B cell (primary cell): ENCODE measurements around the gene OR51B4. TPM values are rescaled to one million over a fixed set of nuclear protein-coding genes. Genes with fewer than 3 reads are reported as not detected.
"Not testable (repeated sequence)": the region's sequence is repeated elsewhere in the genome, so short reads cannot be mapped to it uniquely, and the experiment has no call there.

Experiments used
- ATAC-seq: fragments of 200-7000 bp; cut with Tn5 transposase; one replicate; pipeline ENCODE4 v1.10.0; 2021; ENCODE audit warnings: low read depth, mild to moderate bottlenecking, moderate number of reproducible peaks, moderate library complexity
- CTCF ChIA-PET: fragments of 350-600 bp; sonication (Branson Sonifier 250); formaldehyde crosslinking; loops from one replicate; lab custom pipeline; 2021; ENCODE audit warnings: antibody characterized with exemption, inconsistent platforms; lab: Charles Lee
- POLR2A ChIA-PET: fragments of 350-600 bp; sonication (Branson Sonifier 250); formaldehyde crosslinking; loops from one replicate; lab custom pipeline; 2021; ENCODE audit warnings: antibody characterized with exemption; lab: Charles Lee
- DNase-seq: peaks from one replicate; pipeline ENCODE4 v3.0.0; 2013
- H2AFZ ChIP-seq: 2 replicates; pipeline ENCODE4 v1.6.1; 2012; ENCODE audit warnings: mild to moderate bottlenecking, low read depth, low read length; ENCODE audit not compliant: insufficient read depth, poor library complexity, severe bottlenecking
- H3K27ac ChIP-seq, 2 donors: 1 replicate in 1 of 2; 2 replicates in 1 of 2; pipeline ENCODE4 v1.5.1; 2012 to 2013; ENCODE audit warnings: low read length in 2 of 2, mild to moderate bottlenecking in 2 of 2, moderate library complexity in 1 of 2
- H3K27me3 ChIP-seq, 4 experiments: fragments of 200-600 bp in 1 of 4; sonication (generic) in 1 of 4; replicated peaks in 1 of 4; 1 replicate in 2 of 4; 2 replicates in 2 of 4; pipeline versions ENCODE4 v1.6.1 to v1.7.0; 2013 to 2016; ENCODE audit warnings: low read length in 3 of 4, mild to moderate bottlenecking in 2 of 4, mixed read lengths in 1 of 4, moderate library complexity in 1 of 4; ENCODE audit not compliant: insufficient read depth in 4 of 4, control insufficient read depth in 3 of 4; ENCODE audit errors: control extremely low read depth in 1 of 4
- H3K36me3 ChIP-seq, 2 experiments: replicated peaks in 1 of 2; 1 replicate in 1 of 2; 2 replicates in 1 of 2; pipeline versions ENCODE4 v1.6.1 to v1.7.1; 2013; ENCODE audit warnings: low read length in 1 of 2; ENCODE audit not compliant: insufficient read depth in 2 of 2, control insufficient read depth in 1 of 2; ENCODE audit errors: control extremely low read depth in 1 of 2, extremely low read depth in 1 of 2
- H3K4me1 ChIP-seq, 2 donors: fragments of 200-600 bp in 1 of 2; sonication (generic) in 1 of 2; 1 replicate in 1 of 2; 2 replicates in 1 of 2; pipeline versions ENCODE4 v1.5.1 to v1.6.1; 2013 to 2017; ENCODE audit warnings: low read length in 2 of 2; ENCODE audit not compliant: control insufficient read depth in 2 of 2, insufficient read depth in 2 of 2
- H3K4me2 ChIP-seq: replicated peaks from 2 replicates; pipeline ENCODE3; 2012; ENCODE audit warnings: mild to moderate bottlenecking, low read depth, low read length; ENCODE audit not compliant: poor library complexity, severe bottlenecking
- H3K4me3 ChIP-seq, 5 experiments: fragments of 200-600 bp in 1 of 5; sonication (generic) in 1 of 5; 1 replicate in 3 of 5; 2 replicates in 2 of 5; pipeline versions ENCODE4 v1.5.1 to v1.7.0; 2011 to 2016; ENCODE audit warnings: low read length in 4 of 5, mild to moderate bottlenecking in 4 of 5, low read depth in 2 of 5, control low read depth in 1 of 5, moderate library complexity in 1 of 5; ENCODE audit not compliant: insufficient read depth in 1 of 5; ENCODE audit errors: control extremely low read depth in 1 of 5, extremely low read depth in 1 of 5
- H3K79me2 ChIP-seq: fragments of 200-600 bp; sonication (generic); one replicate; pipeline ENCODE4 v1.6.0; 2016; ENCODE audit warnings: low read length; ENCODE audit not compliant: control insufficient read depth, insufficient read depth
- H3K9ac ChIP-seq: fragments of 200-600 bp; sonication (generic); 2 replicates; pipeline ENCODE4 v1.6.1; 2017; ENCODE audit warnings: mild to moderate bottlenecking, low read length, moderate library complexity
- H3K9me3 ChIP-seq, 3 donors: one replicate each; pipeline versions ENCODE4 v1.6.1 to v1.7.1; 2013; ENCODE audit warnings: low read length in 2 of 3; ENCODE audit not compliant: control insufficient read depth in 2 of 3, insufficient read depth in 1 of 3; ENCODE audit errors: control extremely low read depth in 1 of 3
- H4K20me1 ChIP-seq: 2 replicates; pipeline ENCODE4 v1.6.0; 2012; ENCODE audit warnings: mild to moderate bottlenecking, low read length; ENCODE audit not compliant: insufficient read depth, control insufficient read depth, poor library complexity, severe bottlenecking
- H3K27ac Mint-ChIP-seq: one replicate; pipeline ENCODE4 v1.8.0; 2021; ENCODE audit warnings: mixed read lengths
- H3K27me3 Mint-ChIP-seq: one replicate; pipeline ENCODE4 v1.8.0; 2021; ENCODE audit warnings: mixed read lengths
- H3K4me1 Mint-ChIP-seq: one replicate; pipeline ENCODE4 v1.8.0; 2021; ENCODE audit warnings: mixed read lengths
- H3K4me3 Mint-ChIP-seq: one replicate; pipeline ENCODE4 v1.8.0; 2021; ENCODE audit warnings: mixed read lengths
- H3K9me3 Mint-ChIP-seq: one replicate; pipeline ENCODE4 v1.8.0; 2022; ENCODE audit warnings: mixed read lengths; ENCODE audit not compliant: insufficient read depth
- EZH2 ChIP-seq: IDR thresholded peaks from 2 replicates; pipeline ENCODE4 v1.6.1; 2012; ENCODE audit warnings: borderline replicate concordance, low read depth, mild to moderate bottlenecking, moderate library complexity, low read length; ENCODE audit not compliant: insufficient read depth, poor library complexity, severe bottlenecking
- WGBS: methylation state at CpG from one replicate; pipeline ENCODE4 v1.1.5; 2013; ENCODE audit warnings: missing lambda C conversion rate; ENCODE audit not compliant: insufficient coverage; 5-methylcytosine and 5-hydroxymethylcytosine counted together
- intact Hi-C: fragments of 100-400 bp; cut with micrococcal nuclease; formaldehyde crosslinking; loops from one replicate; pipeline ENCODE4 v1.10.0; 2022
- polyA plus RNA-seq: library from polyadenylated mRNA; depleted of rRNA; stranded (reverse); fragments of >200 nt; gene quantifications from 2 replicates; pipeline ENCODE4 v1.2.3, GENCODE V29; 2012
- total RNA-seq, 2 donors: library from RNA; stranded (reverse); fragments of 120-200 nt in 1 of 2; gene quantifications; 1 replicate in 1 of 2; 2 replicates in 1 of 2; pipeline versions ENCODE4 v1.2.3 to v1.2.4, GENCODE V29; 2013 to 2022
- TF ChIP-seq, protein P1 (sequence below): fragments of 200-600 bp; IDR thresholded peaks from one replicate; pipeline ENCODE4 v1.8.0; 2022; ENCODE audit warnings: antibody characterized with exemption, mild to moderate bottlenecking

Gene OR51B4
- total and polyA plus RNA-seq, 2 donors (not counting 1 experiment from before 2014, with no cell fraction given) = 0.21 TPM; not detected in 1

DNA sequence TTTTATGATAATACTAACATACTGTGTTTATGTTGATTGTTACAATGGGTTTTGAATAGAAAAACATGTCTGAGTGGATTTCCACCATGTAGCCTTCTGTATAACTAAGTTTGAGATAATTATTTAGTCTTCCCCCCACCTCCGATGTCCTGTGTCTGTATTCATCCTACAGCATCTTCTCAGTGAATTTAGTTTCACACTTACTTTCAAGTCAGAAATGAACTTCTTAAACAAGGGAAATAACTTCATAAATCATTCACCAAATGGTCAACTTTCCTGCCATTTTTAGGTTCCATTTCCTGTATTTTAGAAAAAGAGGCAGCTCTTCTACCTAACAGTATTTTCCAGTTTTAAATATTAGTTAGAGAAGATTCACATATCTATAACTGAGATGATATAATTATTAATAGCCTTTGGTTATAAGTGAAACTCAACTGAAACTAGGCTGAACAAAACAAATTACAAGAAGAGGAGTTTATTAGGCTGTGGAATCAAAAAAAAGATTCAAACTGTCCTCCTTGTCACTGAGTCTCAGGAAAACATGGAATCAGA lies 38.1 kb upstream of the OR51B4 start:
- H3K36me3 ChIP-seq = no peaks in the 10 kb centered on the region
- POLR2A ChIA-PET = no interaction called here
- no peak overlapping the region for H3K27ac ChIP-seq
- H3K9me3 ChIP-seq = no peaks in the 10 kb centered on the region
- H3K9ac ChIP-seq = no peak overlapping the region
- Mint-ChIP-seq H3K4me3 (no peak overlapping the region), H3K27ac (no peak overlapping the region), H3K9me3 (no peaks in the 10 kb centered on the region), H3K27me3 (peaks cover 11% of the 10 kb centered on the region), H3K4me1 (no peaks in the 10 kb centered on the region)
- TF ChIP-seq, protein P1, sequence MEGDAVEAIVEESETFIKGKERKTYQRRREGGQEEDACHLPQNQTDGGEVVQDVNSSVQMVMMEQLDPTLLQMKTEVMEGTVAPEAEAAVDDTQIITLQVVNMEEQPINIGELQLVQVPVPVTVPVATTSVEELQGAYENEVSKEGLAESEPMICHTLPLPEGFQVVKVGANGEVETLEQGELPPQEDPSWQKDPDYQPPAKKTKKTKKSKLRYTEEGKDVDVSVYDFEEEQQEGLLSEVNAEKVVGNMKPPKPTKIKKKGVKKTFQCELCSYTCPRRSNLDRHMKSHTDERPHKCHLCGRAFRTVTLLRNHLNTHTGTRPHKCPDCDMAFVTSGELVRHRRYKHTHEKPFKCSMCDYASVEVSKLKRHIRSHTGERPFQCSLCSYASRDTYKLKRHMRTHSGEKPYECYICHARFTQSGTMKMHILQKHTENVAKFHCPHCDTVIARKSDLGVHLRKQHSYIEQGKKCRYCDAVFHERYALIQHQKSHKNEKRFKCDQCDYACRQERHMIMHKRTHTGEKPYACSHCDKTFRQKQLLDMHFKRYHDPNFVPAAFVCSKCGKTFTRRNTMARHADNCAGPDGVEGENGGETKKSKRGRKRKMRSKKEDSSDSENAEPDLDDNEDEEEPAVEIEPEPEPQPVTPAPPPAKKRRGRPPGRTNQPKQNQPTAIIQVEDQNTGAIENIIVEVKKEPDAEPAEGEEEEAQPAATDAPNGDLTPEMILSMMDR = no peak
- TF ChIP-seq EZH2 = no peak
- ATAC-seq (no peak), DNase-seq (no peak)
- no peak overlapping the region for H3K4me2 ChIP-seq
- 57% methylated on average over 1 of the region's 1 CpG for WGBS
- CTCF ChIA-PET = no interaction called here
- no peaks in the 10 kb centered on the region for H3K27me3 ChIP-seq
- H2AFZ ChIP-seq = no peak overlapping the region
- no peaks in the 10 kb centered on the region for H3K79me2 ChIP-seq
- intact Hi-C loops = no loop called here
- H4K20me1 ChIP-seq = no peaks in the 10 kb centered on the region
- no peak overlapping the region for H3K4me3 ChIP-seq
- no peaks in the 10 kb centered on the region for H3K4me1 ChIP-seq

DNA sequence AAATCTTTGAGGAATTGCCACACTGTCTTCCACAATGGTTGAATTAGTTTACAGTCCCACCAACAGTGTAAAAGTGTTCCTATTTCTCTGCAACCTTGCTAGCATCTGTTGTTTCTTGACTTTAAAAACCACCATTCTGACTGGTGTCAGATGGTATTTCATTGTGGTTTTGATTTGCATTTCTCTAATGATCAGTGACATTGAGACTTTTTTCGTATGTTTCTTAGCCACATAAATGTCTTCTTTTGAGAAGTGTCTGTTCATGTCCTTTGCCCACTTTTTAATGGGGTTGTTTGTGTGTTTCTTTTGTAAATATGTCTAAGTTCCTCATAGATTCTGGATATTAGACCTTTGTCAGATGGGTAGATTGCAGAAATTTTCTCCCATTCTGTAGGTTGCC lies 35.5 kb upstream of the OR51B4 start:
- H3K4me1 Mint-ChIP-seq, POLR2A ChIA-PET, intact Hi-C loops, H3K79me2 ChIP-seq, H3K27me3 ChIP-seq, H4K20me1 ChIP-seq, H3K36me3 ChIP-seq, H3K27ac ChIP-seq, H3K27ac Mint-ChIP-seq, H3K4me2 ChIP-seq, H2AFZ ChIP-seq, H3K9me3 Mint-ChIP-seq, H3K9me3 ChIP-seq, ATAC-seq, H3K4me1 ChIP-seq, CTCF ChIA-PET, DNase-seq, H3K4me3 Mint-ChIP-seq, H3K4me3 ChIP-seq, H3K9ac ChIP-seq: not testable (repeated sequence)
- no CpG with 5 or more reads among the region's 1 CpG for WGBS
- peaks cover 11% of the 10 kb centered on the region for H3K27me3 Mint-ChIP-seq
